Suppressor macrophage (primary cell): ENCODE measurements around the gene DNAJC16.
"Not testable (repeated sequence)": the region's sequence is repeated elsewhere in the genome, so short reads cannot be mapped to it uniquely, and the experiment has no call there.

Experiments
- DNase-seq, 4 experiments: peaks; one replicate each; pipeline ENCODE4 v3.0.0-alpha.2; 2020 to 2022

Gene DNAJC16

GRCh38 chr1:15507278-15507677, 19.4 kb upstream of the DNAJC16 start:
- no peak for DNase-seq

GRCh38 chr1:15508700-15509487, 17.8 kb upstream of the DNAJC16 start:
- no peak for DNase-seq

GRCh38 chr1:15509586-15509985, 17.1 kb upstream of the DNAJC16 start:
- DNase-seq = no peak

- DNase-seq = no peak
These were observed 15.8 kb upstream of the DNAJC16 start for GRCh38 chr1:15510611-15511405.

GRCh38 chr1:15513192-15513591, 13.5 kb upstream of the DNAJC16 start:
- DNase-seq = no peak

GRCh38 chr1:15513919-15514318, 12.7 kb upstream of the DNAJC16 start:
- DNase-seq = no peak

GRCh38 chr1:15514557-15514956, 12.1 kb upstream of the DNAJC16 start:
- not testable (repeated sequence) for DNase-seq

GRCh38 chr1:15515022-15515663, 11.5 kb upstream of the DNAJC16 start:
- DNase-seq = peak in 3 of 4 experiments; percentile 17 to 66 (median 52)

- DNase-seq = no peak
These were observed 7.0 kb upstream of the DNAJC16 start for GRCh38 chr1:15519625-15520024.

GRCh38 chr1:15521206-15521906, 5.3 kb upstream of the DNAJC16 start:
- peak in 2 of 4 experiments; percentile 7 to 28 for DNase-seq

GRCh38 chr1:15522551-15522950, 4.1 kb upstream of the DNAJC16 start:
- DNase-seq = no peak

- peak in 3 of 4 experiments; percentile 21 to 65 (median 61) for DNase-seq
These were observed 3.3 kb upstream of the DNAJC16 start for GRCh38 chr1:15523104-15524020.

GRCh38 chr1:15524021-15524282, 2.7 kb upstream of the DNAJC16 start, which contains the start of gene CASP9:
Gene CASP9, minus strand, starts transcription at chr1:15524215. Its CDS starts 15 bp downstream, at chr1:15524200.
- DNase-seq = no peak

- peak; percentile 98 to 100 (median 100) for DNase-seq
These were observed 2.2 kb upstream of the DNAJC16 start for GRCh38 chr1:15524283-15525049.

GRCh38 chr1:15525050-15526020, 1.3 kb upstream of the DNAJC16 start:
- DNase-seq = no peak

- DNase-seq = no peak
These were observed 593 bp upstream of the DNAJC16 start for GRCh38 chr1:15526021-15526489.

- DNase-seq = no peak
These were observed 4.4 kb downstream of the DNAJC16 start for GRCh38 chr1:15531003-15531402.

GRCh38 chr1:15531682-15532081, 5.0 kb downstream of the DNAJC16 start:
- peak in 2 of 4 experiments; percentile 47 to 50 for DNase-seq

GRCh38 chr1:15538771-15539170, 12.1 kb downstream of the DNAJC16 start:
- DNase-seq = no peak
